GM19193 (cell line): ENCODE data around the gene MNAT1.

Experiments used
- POLR2A ChIP-seq: IDR thresholded peaks from 4 replicates; pipeline ENCODE4 v1.6.1; 2011; ENCODE audit not compliant: insufficient read depth, insufficient read length; ENCODE audit errors: extremely low read depth

MNAT1 gene

DNA sequence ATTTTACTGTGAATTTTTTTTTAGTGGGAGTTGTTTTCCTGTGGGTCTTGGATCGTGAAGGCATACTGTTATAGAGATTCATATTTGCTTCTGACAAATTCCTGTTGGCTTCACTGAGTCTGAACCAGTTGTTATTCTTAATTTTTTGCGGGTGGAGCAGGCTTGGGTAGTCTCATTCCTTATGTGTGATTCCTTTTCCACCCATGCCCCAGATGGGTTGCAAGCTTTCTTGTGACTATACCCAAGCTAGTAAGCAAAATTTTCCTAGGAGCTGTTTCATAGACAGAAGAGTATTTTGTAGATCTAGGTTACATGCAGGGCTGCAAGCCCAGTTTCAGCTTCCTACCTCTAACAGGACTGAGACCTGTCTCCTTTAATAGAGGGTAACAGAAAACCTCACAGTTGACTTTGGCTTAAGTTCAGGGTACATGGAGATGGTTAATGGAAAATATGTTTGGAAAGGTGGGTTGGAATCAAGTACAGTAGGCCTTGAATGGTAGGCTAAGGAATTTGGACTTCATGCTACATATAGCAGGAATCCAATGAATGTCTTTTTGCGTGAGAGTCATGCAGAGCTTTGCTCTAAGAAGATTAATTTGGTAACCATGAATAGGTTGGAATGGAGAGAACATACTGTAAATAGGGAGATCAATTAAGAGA, 217.3 kb downstream of the MNAT1 start:
- no peak for TF ChIP-seq POLR2A

DNA sequence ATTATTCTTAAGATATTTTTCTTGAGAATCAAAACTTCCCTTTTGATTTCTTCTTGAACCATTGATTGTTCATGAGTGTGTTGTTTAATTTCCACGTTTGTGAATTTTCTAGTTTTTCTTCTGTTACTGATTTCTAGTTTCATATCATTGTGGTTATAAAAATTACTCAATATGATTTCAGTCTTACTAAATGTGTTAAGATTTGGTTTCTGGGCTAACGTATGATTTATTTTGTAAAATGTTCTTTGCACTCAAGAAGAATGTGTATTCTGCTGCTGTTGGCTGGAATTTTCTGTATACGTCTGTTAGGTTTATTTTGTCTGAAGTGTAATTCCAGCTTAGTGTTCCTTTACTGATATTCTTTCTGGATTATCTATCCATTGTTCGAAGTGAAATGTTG, 221.6 kb downstream of the MNAT1 start:
- no peak for TF ChIP-seq POLR2A

DNA sequence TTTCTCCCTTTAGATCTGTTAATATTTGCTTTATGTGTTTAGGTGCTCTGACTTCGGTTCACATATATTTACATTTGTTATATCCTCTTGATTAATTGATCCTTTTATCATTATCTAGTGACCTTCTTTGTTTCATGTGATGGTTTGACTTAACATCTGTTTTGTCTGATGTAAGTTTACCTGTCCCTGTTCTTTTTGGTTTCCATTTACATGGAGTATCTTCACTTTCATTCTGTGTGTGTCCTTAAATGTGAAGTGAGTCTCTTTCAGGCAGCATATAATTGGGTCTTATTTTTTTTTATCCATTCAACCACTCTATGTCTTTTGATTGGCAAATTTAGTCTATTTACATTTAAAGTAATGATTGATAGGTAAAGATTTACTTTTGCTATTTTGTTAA, 222.1 kb downstream of the MNAT1 start:
- TF ChIP-seq POLR2A, result no peak

DNA sequence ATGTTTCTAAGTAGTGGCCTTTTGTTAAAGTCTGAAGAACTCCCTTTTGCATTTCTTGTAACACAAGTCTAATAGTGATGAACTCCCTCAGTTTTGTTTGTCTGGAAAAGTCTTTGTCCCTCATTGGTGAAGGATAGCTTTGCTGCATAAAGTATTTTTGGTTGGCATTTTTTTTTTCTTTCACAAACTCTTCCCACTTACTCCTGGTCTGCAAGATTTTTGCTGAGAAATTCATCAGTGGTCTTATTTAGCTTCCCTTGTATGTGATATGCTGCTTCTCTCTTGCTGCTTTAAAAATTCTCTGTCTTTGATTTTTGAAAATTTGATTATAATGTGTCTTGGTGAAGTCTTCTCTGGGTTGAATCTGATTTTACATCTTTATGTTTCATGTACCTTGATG, 223.6 kb downstream of the MNAT1 start:
- TF ChIP-seq POLR2A, result no peak

DNA sequence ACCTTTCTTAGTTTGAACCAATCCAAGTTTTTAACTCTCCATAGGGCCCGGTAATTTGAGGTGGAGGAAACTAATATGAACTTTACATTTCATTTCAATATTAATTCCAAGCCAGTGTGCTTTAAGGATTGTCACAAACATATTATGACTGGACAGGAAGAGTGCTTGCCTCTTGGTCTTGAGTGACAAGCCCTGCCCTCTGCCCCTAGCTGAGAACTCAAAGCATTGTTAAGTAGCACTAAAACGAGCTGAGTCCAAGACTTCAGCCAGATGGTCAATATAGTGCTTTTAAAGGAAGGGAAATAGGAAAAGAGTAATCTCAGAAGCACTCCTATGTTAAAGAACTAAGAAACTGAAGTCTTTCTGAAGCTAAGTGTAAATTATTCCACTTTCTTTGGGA, 229.2 kb downstream of the MNAT1 start:
- TF ChIP-seq POLR2A, result no peak

DNA sequence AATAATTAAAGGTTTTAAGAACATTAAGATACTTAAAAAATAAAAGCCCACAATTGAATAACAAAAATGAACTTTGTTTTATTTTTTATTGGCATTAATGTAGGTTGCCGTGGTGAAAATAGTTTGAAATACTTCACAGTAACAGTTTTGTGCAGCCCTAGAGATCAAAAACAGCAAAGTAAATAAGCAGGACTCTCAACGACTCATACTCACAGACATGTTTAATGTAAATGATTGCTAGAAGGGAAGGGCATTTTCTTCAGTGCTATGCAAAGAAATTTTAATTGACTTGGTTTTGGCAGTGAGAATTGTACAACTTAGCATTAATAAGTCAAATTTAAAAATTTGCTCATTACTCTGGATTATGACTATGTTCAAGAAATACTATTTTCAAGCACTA, 230.3 kb downstream of the MNAT1 start:
- no peak for TF ChIP-seq POLR2A

DNA sequence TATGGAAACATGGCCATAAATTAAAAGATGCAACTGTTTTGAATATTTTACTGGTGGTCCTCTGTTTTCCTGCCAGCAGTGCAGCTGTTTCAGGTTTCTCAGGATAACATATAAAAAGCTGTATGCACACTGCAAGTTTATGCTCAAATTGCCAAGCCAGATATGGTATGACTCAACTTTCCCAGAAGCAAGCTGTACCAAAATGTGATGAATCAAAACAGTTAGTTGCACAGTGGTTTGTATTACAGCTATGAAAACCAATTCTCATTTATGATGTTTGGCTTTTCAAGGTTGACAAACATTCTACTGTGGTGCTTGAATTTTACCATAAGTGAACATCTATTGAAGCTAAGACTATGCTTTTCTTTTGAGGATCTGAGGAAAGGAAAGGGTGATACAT, 230.8 kb downstream of the MNAT1 start:
- no peak for TF ChIP-seq POLR2A

DNA sequence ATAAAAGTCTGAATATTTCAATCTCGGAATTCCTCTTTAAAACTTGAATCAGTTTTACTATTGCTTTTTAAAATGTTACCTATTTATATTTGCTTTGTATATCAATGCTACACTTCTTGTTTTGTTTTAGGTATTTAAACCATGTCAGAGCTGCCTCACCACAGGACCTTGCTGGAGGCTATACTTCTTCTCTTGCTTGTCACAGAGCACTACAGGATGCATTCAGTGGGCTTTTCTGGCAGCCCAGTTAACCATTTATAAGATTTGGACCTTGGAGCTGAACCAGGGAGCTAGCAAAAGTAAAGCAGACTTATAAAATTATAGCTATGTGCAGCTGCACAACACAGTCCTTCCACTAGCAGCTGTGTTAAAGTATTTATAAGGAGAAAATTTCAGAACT, 233.5 kb downstream of the MNAT1 start:
- TF ChIP-seq POLR2A, result no peak

DNA sequence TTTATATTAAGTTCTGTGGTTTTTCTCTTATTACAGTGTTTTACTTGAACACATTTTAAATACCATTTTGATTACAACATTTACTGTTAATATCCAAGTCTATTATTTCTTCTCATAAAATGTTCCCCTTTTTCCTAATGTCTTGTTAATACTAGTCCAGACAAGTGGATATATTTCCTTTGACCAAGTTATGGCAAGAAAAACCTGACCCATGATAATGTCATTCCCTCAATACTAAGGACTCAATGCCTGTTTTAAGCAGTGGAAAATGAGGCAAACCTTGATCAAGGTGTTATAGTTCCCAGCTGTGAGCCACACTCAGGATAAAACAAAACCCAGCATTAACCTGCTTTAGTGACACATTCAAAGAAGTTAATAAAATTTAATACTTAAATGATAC, 234.1 kb downstream of the MNAT1 start:
- no peak for TF ChIP-seq POLR2A

DNA sequence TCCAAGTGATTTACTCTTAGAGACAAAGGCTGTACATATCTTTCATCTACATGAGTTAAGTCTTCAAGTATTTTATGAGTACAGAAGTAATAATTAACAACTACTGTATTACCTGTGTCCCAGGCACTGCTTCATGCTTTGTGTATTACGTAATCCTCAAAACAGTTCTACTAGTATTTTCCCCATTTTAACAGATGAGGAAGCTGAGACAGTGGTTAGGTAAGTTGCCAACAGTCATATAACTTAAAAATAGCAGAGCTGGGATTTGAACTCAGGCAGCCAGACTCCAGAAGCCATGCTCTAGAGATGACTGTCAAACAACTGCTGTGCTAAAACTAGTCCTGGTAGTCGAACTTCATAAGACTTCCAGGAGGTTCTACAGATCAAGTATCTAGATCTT, 235.6 kb downstream of the MNAT1 start:
- no peak for TF ChIP-seq POLR2A

DNA sequence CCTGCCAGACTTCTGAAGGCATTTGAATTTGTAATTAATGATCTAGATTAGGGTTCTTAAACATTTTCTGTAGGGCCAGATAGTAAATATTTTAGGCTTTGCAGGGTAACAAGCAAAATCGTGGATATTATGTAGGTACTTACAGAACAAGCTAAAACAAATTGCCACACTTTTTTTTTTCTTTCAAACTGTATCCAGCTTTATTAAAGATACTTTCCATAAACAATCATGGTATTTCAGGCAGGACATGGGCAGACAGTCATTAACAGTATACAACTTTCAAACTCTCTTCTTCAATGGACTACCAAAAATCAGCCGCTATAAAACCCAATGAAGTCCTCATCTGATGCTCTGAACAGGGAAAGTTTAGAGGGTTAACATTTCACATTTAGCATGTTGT, 236.7 kb downstream of the MNAT1 start:
- no peak for TF ChIP-seq POLR2A

DNA sequence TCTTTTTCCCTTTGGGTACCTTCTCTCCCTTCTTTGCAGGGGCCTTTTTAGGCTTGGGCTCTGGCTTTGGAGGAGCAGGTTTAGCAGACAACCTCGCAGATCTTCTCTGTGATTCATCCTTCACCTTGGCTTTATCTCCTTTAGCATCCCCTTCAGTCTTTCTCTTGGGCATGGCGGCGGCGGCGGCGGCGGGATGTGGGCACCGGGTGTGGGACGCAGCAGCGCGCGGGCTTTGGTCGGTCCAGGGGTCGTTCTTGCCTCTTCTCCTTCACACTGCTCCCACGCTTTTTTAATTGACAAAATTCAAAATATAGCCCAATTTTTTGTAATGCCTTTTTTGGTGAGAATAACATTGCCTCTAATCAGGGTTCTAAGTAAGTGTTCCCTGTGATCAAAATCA, 237.7 kb downstream of the MNAT1 start:
- no peak for TF ChIP-seq POLR2A

DNA sequence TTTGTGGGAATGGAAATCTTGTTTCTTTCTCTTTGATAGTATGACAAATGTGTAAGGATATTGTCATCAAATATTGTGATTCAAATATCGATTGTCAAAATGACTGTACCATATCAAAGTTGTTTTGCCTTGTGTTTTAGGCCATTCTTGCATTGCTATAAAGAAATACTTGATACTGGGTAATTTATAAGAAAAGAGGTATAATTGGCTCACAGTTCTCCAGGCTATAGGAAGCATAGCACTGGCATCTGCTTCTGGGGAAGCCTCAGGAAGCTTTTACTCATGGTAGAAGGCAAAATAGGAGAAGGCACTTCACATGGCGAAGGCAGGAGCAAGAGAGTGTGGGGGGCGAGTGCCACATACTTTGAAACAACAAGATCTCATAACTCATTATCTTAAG, 238.5 kb downstream of the MNAT1 start:
- no peak for TF ChIP-seq POLR2A

DNA sequence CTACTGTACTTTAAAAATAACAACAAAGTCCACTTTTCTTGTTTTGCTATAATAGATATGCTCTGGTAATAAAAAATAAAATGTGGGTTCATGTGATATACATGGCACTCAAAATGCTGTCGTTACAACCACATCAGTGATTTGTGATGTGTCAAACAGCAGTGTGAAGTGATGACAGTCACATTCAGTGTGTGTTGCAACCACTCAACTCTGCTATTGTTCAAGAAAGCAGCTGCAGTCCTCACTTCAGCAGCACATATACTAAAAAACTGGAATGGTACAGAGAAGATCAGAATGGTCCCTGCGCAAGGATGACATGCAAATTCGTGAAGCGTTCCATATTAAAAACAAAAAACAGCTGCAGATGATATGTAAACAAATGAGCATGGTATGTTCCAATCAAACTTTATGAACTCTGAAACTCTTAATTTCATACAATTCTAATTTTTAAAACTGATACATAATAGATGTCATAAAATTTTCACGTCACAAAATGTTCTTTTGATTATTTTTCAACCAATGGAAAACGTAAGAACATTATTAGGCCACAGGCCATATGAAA, 239.6 kb downstream of the MNAT1 start:
- no peak for TF ChIP-seq POLR2A

DNA sequence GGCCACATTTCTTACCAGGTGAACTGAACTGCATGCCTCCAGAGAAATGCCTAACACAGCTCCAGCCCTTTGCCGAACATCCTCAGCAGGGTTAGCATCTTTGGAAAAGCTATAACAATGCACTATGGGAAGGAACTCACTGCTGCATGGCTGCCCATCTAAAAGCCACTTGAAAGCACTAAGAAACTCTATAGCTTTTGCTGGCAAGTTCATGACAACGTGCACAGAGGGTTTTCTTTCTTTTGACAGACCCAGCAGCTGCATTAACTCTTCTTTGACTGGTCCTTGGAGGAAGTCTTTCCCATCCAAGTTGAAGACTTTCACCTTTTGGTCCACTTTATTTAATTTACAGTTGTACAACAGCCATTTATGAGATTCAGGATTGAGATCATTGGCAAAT, 241.0 kb downstream of the MNAT1 start:
- no peak for TF ChIP-seq POLR2A

DNA sequence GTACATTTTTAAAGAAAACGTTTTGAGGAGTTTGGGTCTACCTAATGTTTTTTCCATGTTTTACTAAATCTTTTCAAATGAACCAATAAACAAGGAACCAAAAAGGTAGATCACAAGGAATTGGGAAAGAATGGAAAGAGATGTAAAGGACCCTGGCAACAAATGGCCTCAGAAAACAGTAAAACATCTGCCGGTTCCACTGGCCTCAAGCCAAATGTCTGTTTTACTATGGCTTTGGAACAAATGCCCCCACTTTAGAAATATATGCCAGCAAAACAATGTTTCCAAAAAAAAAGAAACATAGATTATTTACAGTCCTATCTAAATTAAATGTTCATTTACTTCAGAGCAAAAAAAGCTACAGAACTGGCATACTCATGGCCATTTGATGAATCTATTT, 243.3 kb downstream of the MNAT1 start:
- no peak for TF ChIP-seq POLR2A

DNA sequence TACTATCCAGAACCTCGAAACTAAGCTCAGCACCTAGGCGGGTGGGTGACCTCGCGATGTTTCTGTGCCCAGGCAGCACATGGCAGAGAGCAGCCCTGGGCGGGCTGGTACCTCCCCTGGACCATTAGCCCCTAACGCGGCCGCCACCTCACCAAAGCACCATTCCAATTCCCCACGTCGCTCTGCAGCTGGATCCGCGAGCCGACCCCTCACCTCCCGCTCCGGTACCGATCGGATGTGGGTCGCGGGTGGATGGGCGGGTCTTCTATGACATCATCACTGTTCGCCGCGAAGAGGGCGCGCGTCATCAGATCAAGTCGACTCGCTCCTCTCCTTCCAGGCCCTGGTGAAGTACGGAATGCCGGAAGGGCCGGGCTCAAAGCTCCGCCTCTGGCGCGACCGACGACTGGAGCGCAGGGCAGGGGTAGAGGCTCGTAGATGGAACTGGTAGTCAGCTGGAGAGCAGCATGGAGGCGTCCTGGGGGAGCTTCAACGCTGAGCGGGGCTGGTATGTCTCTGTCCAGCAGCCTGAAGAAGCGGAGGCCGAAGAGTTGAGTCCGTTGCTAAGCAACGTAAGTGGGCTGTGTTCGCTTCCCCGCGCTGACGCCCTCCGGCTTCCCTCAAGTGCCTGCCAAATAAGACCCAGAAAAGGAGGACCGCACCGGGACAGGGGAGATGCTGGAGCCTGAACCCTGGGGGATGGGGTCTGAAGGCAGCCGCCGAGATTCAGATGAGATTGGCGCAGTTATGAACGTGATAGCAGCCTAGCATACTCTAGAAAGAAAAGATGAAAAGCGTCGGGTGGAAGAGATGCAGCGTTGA, 246.5 kb downstream of the MNAT1 start, which contains the start of the genes SLC38A6 and TRMT5:
Gene SLC38A6, plus strand, starts transcription at position 435 of the 822 bp plus-strand sequence. Its CDS starts 33 bp downstream, at position 468.
Gene TRMT5, minus strand, starts transcription at position 269 of the 822 bp plus-strand sequence. Its CDS starts 106 bp downstream, at position 163.
- peak; percentile 72 for TF ChIP-seq POLR2A
